HEK293 (cell line): ENCODE results near the gene SNAPC2.

ENCODE experiments used
- HOXC10 ChIP-seq: sonication (generic); formaldehyde crosslinking; IDR thresholded peaks from 2 replicates; pipeline ENCODE4 v1.8.1; 2023; ENCODE audit warnings: mild to moderate bottlenecking, missing genetic modification reagents
- ZNF223 ChIP-seq: fragments of 450-650 bp; formaldehyde crosslinking; IDR thresholded peaks from 2 replicates; pipeline ENCODE4 v1.5.1; 2016; ENCODE audit warnings: missing biosample characterization, missing genetic modification characterization
- ZNF548 ChIP-seq: fragments of 450-650 bp; formaldehyde crosslinking; IDR thresholded peaks from 2 replicates; pipeline ENCODE4 v1.5.1; 2016; ENCODE audit warnings: missing biosample characterization, missing genetic modification characterization
- TF ChIP-seq, protein P1 (sequence below): fragments of 450-650 bp; formaldehyde crosslinking; IDR thresholded peaks from 2 replicates; pipeline ENCODE4 v1.5.1; 2017; ENCODE audit warnings: missing biosample characterization, mild to moderate bottlenecking, missing genetic modification characterization, moderate library complexity
- TF ChIP-seq, protein P2 (sequence below): fragments of 450-650 bp; formaldehyde crosslinking; optimal IDR thresholded peaks from 2 replicates; pipeline ENCODE3; 2016; ENCODE audit warnings: missing biosample characterization, mild to moderate bottlenecking, missing genetic modification characterization
- TF ChIP-seq, protein P3 (sequence below): fragments of 450-650 bp; formaldehyde crosslinking; IDR thresholded peaks from 2 replicates; pipeline ENCODE4 v1.5.1; 2016; ENCODE audit warnings: missing biosample characterization, missing genetic modification characterization
- TF ChIP-seq, protein P4 (sequence below): fragments of 450-650 bp; formaldehyde crosslinking; IDR thresholded peaks from 2 replicates; pipeline ENCODE4 v1.5.1; 2016; ENCODE audit warnings: missing biosample characterization, missing genetic modification characterization
- TF ChIP-seq, protein P5 (sequence below): fragments of 450-650 bp; formaldehyde crosslinking; IDR thresholded peaks from 2 replicates; pipeline ENCODE4 v1.5.1; 2016; ENCODE audit warnings: missing biosample characterization, missing genetic modification characterization, low read depth

DNA sequence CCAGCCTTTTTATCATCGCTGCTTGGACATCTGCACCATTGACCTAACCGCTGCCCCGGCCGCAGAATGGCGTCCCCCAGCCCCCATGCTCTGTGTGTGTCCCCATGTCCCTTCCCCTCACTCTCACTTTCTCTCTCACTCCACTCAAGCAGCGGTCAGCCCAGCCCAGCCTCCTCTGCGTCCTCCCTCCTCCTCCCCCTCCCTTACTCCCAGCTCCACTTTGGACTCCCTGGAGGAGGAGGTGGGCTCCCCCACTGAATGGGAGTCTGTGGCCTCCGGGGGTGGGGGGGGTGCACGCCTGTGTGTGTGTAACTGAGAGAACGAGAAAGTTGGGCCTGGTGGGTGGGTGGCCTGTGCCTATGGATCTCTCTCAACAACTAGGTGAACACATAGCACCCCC lies 14.3 kb upstream of the SNAPC2 start:
- TF ChIP-seq, protein P1, sequence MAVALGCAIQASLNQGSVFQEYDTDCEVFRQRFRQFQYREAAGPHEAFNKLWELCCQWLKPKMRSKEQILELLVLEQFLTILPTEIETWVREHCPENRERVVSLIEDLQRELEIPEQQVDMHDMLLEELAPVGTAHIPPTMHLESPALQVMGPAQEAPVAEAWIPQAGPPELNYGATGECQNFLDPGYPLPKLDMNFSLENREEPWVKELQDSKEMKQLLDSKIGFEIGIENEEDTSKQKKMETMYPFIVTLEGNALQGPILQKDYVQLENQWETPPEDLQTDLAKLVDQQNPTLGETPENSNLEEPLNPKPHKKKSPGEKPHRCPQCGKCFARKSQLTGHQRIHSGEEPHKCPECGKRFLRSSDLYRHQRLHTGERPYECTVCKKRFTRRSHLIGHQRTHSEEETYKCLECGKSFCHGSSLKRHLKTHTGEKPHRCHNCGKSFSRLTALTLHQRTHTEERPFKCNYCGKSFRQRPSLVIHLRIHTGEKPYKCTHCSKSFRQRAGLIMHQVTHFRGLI (tag by site-specific recombination) = no peak
- TF ChIP-seq, protein P2, sequence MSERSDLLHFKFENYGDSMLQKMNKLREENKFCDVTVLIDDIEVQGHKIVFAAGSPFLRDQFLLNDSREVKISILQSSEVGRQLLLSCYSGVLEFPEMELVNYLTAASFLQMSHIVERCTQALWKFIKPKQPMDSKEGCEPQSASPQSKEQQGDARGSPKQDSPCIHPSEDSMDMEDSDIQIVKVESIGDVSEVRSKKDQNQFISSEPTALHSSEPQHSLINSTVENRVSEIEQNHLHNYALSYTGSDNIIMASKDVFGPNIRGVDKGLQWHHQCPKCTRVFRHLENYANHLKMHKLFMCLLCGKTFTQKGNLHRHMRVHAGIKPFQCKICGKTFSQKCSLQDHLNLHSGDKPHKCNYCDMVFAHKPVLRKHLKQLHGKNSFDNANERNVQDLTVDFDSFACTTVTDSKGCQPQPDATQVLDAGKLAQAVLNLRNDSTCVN (tag by site-specific recombination) = no peak
- TF ChIP-seq HOXC10 (CRISPR knock-in tag) = no peak
- no peak for TF ChIP-seq ZNF223 (tag by site-specific recombination)
- TF ChIP-seq, protein P3, sequence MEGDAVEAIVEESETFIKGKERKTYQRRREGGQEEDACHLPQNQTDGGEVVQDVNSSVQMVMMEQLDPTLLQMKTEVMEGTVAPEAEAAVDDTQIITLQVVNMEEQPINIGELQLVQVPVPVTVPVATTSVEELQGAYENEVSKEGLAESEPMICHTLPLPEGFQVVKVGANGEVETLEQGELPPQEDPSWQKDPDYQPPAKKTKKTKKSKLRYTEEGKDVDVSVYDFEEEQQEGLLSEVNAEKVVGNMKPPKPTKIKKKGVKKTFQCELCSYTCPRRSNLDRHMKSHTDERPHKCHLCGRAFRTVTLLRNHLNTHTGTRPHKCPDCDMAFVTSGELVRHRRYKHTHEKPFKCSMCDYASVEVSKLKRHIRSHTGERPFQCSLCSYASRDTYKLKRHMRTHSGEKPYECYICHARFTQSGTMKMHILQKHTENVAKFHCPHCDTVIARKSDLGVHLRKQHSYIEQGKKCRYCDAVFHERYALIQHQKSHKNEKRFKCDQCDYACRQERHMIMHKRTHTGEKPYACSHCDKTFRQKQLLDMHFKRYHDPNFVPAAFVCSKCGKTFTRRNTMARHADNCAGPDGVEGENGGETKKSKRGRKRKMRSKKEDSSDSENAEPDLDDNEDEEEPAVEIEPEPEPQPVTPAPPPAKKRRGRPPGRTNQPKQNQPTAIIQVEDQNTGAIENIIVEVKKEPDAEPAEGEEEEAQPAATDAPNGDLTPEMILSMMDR (tag by site-specific recombination) = no peak
- TF ChIP-seq, protein P4, sequence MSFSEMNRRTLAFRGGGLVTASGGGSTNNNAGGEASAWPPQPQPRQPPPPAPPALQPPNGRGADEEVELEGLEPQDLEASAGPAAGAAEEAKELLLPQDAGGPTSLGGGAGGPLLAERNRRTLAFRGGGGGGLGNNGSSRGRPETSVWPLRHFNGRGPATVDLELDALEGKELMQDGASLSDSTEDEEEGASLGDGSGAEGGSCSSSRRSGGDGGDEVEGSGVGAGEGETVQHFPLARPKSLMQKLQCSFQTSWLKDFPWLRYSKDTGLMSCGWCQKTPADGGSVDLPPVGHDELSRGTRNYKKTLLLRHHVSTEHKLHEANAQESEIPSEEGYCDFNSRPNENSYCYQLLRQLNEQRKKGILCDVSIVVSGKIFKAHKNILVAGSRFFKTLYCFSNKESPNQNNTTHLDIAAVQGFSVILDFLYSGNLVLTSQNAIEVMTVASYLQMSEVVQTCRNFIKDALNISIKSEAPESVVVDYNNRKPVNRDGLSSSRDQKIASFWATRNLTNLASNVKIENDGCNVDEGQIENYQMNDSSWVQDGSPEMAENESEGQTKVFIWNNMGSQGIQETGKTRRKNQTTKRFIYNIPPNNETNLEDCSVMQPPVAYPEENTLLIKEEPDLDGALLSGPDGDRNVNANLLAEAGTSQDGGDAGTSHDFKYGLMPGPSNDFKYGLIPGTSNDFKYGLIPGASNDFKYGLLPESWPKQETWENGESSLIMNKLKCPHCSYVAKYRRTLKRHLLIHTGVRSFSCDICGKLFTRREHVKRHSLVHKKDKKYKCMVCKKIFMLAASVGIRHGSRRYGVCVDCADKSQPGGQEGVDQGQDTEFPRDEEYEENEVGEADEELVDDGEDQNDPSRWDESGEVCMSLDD (tag by site-specific recombination) = no peak
- no peak for TF ChIP-seq ZNF548 (tag by site-specific recombination)
- TF ChIP-seq, protein P5, sequence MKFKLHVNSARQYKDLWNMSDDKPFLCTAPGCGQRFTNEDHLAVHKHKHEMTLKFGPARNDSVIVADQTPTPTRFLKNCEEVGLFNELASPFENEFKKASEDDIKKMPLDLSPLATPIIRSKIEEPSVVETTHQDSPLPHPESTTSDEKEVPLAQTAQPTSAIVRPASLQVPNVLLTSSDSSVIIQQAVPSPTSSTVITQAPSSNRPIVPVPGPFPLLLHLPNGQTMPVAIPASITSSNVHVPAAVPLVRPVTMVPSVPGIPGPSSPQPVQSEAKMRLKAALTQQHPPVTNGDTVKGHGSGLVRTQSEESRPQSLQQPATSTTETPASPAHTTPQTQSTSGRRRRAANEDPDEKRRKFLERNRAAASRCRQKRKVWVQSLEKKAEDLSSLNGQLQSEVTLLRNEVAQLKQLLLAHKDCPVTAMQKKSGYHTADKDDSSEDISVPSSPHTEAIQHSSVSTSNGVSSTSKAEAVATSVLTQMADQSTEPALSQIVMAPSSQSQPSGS = no peak
